Fibroblast of pulmonary artery (primary cell): Measurements from ENCODE around the gene C14orf93.

ENCODE experiments used
- DNase-seq: peaks from one replicate; pipeline ENCODE4 v3.0.0-alpha.2; 2010; ENCODE audit warnings: low read depth
- H3K4me3 ChIP-seq: replicated peaks from 2 replicates; pipeline ENCODE4 v1.5.1; 2011; ENCODE audit warnings: low read depth, mild to moderate bottlenecking, control low read depth, low read length, moderate library complexity
- CTCF ChIP-seq: IDR thresholded peaks from 2 replicates; pipeline ENCODE4 v1.5.1; 2011; ENCODE audit warnings: mild to moderate bottlenecking, control low read depth, low read length, inconsistent platforms; ENCODE audit errors: missing control alignments

C14orf93 gene

GRCh38 chr14:23009939-23010726, at the start of gene C14orf93:
TSS of gene C14orf93 (minus strand) at chr14:23010143. CDS start at chr14:22999023, 11,120 bp downstream.
- TF ChIP-seq CTCF, result no peak
- H3K4me3 ChIP-seq, result peak within 1 kb of the TSS; percentile 53
- peak; percentile 59 for DNase-seq

- no peak overlapping the region for H3K4me3 ChIP-seq
- TF ChIP-seq CTCF, result no peak
- DNase-seq, result no peak
Observed at GRCh38 chr14:23058654-23059504, 48.9 kb upstream of the C14orf93 start.

- DNase-seq, result peak; percentile 86
- peak overlapping the region; percentile 55 for H3K4me3 ChIP-seq
- peak; percentile 87 for TF ChIP-seq CTCF
Observed at GRCh38 chr14:23057757-23058653, 48.1 kb upstream of the C14orf93 start.

GRCh38 chr14:23056956-23057756, 47.2 kb upstream of the C14orf93 start, which contains the start of gene CDH24:
TSS of gene CDH24 (minus strand) at chr14:23057520. CDS start at chr14:23055733, 1,787 bp downstream.
- H3K4me3 ChIP-seq, result peak within 1 kb of the TSS; percentile 55
- TF ChIP-seq CTCF, result no peak
- peak; percentile 65 for DNase-seq

GRCh38 chr14:23056145-23056955, 46.4 kb upstream of the C14orf93 start:
- TF ChIP-seq CTCF, result peak; percentile 74
- peak; percentile 65 for DNase-seq
- peak overlapping the region; percentile 55 for H3K4me3 ChIP-seq
